HG03039 (cell line): ENCODE measurements around the gene YOD1.
"Not testable (repeated sequence)": the region's sequence is repeated elsewhere in the genome, so short reads cannot be mapped to it uniquely, and the experiment has no call there.

Experiments
- ATAC-seq: cut with Tn5 transposase; IDR thresholded peaks from one replicate; pipeline ENCODE4 v1.9.1; 2021; ENCODE audit warnings: mild to moderate bottlenecking, moderate library complexity; ENCODE audit not compliant: unreplicated experiment

The YOD1 gene

GRCh38 chr1:207050480-207051190 is 373 bp downstream of the YOD1 start:
- peak; percentile 35 for ATAC-seq

GRCh38 chr1:207049974-207050391 is 1.0 kb downstream of the YOD1 start:
- ATAC-seq, result peak; percentile 38

- ATAC-seq, result no peak
Observed at GRCh38 chr1:207049514-207049913, 1.5 kb downstream of the YOD1 start.

- ATAC-seq, result no peak
Observed at GRCh38 chr1:207049054-207049453, 2.0 kb downstream of the YOD1 start.

- ATAC-seq, result no peak
Observed at GRCh38 chr1:207048041-207048440, 3.0 kb downstream of the YOD1 start.

- ATAC-seq, result no peak
Observed at GRCh38 chr1:207047505-207047904, 3.5 kb downstream of the YOD1 start.

- no peak for ATAC-seq
Observed at GRCh38 chr1:207045453-207045852, 5.6 kb downstream of the YOD1 start.

- not testable (repeated sequence) for ATAC-seq
Observed at GRCh38 chr1:207041397-207041796, 9.6 kb downstream of the YOD1 start.

- no peak for ATAC-seq
Observed at GRCh38 chr1:207040181-207040533, 10.9 kb downstream of the YOD1 start.

GRCh38 chr1:207039380-207040180 is 11.4 kb downstream of the YOD1 start:
- no peak for ATAC-seq

GRCh38 chr1:207036865-207037264 is 14.1 kb downstream of the YOD1 start:
- ATAC-seq, result no peak

- ATAC-seq, result no peak
Observed at GRCh38 chr1:207035877-207036551, 15.0 kb downstream of the YOD1 start.

- ATAC-seq, result no peak
Observed at GRCh38 chr1:207034998-207035397, 16.0 kb downstream of the YOD1 start.

GRCh38 chr1:207034208-207034607 is 16.8 kb downstream of the YOD1 start:
- ATAC-seq, result no peak

GRCh38 chr1:207033302-207033701 is 17.7 kb downstream of the YOD1 start:
- ATAC-seq, result no peak

GRCh38 chr1:207032528-207033017 is 18.4 kb downstream of the YOD1 start, which contains the start of gene C1orf116:
C1orf116 (minus strand) TSS chr1:207032756; CDS start chr1:207027598, 5,158 bp downstream.
- ATAC-seq, result no peak

GRCh38 chr1:207031632-207032264 is 19.3 kb downstream of the YOD1 start:
- no peak for ATAC-seq

- ATAC-seq, result no peak
Observed at GRCh38 chr1:207031016-207031415, 20.0 kb downstream of the YOD1 start.

GRCh38 chr1:207030522-207031009 is 20.4 kb downstream of the YOD1 start:
- no peak for ATAC-seq

GRCh38 chr1:207029701-207030521 is 21.1 kb downstream of the YOD1 start:
- ATAC-seq, result no peak
